ENCODE data around the gene DNAL4.

GRCh38 chr22:38755155-38755910 lies 38.6 kb downstream of the DNAL4 start:
- TF ChIP-seq CTCF (conservative IDR thresholded peaks at IDR 0.05; ENCODE audit: low read depth, low read length) (0 out of 2 replicates have a peak, but pooled peaks have one; percentile 3), POLR2A (IDR thresholded peaks at IDR 0.05; ENCODE audit: low read depth, low read length) (no peak), MAZ (IDR thresholded peaks at IDR 0.05; ENCODE audit: borderline replicate concordance, low read depth, low read length) (peak; percentile 79; the same call in 1 of the 2 replicates)
